ENCODE results near the gene TBX1.

DNA sequence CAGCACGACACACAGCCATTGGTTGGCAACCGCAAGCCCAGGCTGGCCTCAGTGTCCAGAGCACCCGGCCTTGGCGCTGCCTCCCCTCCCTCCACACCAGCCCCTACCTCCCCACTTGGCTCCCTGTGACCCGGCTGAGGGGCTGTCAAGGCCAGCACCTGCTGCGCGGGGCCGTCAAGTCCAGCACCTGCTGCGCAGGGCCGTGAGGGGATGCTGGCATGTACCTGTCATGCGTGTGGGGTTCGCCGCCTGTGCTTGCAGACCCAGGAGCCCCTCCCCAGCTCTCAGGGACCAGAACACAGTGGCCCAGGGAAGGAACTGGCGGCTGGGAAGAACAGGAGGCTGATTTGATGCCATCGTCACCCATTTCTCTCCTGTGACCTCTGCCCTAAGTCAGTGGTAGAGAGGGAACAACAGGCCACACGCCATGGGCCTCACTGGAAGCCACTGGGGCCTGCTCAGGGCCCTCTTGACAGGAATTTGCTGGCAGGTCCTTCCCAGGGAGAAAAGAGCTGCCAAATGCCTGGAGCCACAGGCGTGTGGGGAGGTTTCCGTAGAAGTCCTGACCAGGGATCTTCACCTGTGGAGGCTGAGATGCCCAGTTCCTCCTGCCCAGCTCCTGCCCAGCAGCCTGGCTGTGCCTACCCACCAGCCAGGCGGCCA, 37.6 kb downstream of the TBX1 start:
- TF ChIP-seq ZSCAN29 (IDR thresholded peaks at IDR 0.05), result no peak
- no peak for TF ChIP-seq CTCF (IDR thresholded peaks at IDR 0.05 in 2 of 3, conservative IDR thresholded peaks at IDR 0.05 in 1 of 3; ENCODE audit: control insufficient read depth in 2 of 3, extremely low read depth in 1 of 3, insufficient read depth in 1 of 3, low read depth in 3 of 3, low read length in 3 of 3)
- no peak for TF ChIP-seq FOXK2 (IDR thresholded peaks at IDR 0.05)
- TF ChIP-seq RB1 (IDR thresholded peaks at IDR 0.05; ENCODE audit: borderline replicate concordance), result no peak
- no peak for TF ChIP-seq GABPA (IDR thresholded peaks at IDR 0.05; ENCODE audit: low read depth)
- TF ChIP-seq SP1 (IDR thresholded peaks at IDR 0.05; ENCODE audit: low read depth, low read length), result no peak
- no peak for TF ChIP-seq CREB1 (IDR thresholded peaks at IDR 0.05; ENCODE audit: low read depth)
- TF ChIP-seq, protein P1, sequence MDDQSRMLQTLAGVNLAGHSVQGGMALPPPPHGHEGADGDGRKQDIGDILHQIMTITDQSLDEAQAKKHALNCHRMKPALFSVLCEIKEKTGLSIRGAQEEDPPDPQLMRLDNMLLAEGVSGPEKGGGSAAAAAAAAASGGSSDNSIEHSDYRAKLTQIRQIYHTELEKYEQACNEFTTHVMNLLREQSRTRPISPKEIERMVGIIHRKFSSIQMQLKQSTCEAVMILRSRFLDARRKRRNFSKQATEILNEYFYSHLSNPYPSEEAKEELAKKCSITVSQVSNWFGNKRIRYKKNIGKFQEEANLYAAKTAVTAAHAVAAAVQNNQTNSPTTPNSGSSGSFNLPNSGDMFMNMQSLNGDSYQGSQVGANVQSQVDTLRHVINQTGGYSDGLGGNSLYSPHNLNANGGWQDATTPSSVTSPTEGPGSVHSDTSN (IDR thresholded peaks at IDR 0.05; ENCODE audit: insufficient replicate concordance, low read depth, low read length), result no peak
- no peak for TF ChIP-seq BRCA1 (IDR thresholded peaks at IDR 0.05; ENCODE audit: low read depth, low read length)
- TF ChIP-seq YY1 (IDR thresholded peaks at IDR 0.05; ENCODE audit: low read depth, low read length), result no peak
- TF ChIP-seq SMC3 (IDR thresholded peaks at IDR 0.05; ENCODE audit: borderline replicate concordance, low read length), result no peak
- no peak for TF ChIP-seq RBBP5 (conservative IDR thresholded peaks at IDR 0.05)
- TF ChIP-seq ASH2L (IDR thresholded peaks at IDR 0.05; ENCODE audit: borderline replicate concordance, low read depth), result no peak
- TF ChIP-seq ATF7 (IDR thresholded peaks at IDR 0.05; ENCODE audit: low read depth), result no peak
